H9 (cell line): ENCODE results near the gene FBXL7. TPM values are rescaled to one million over a fixed set of nuclear protein-coding genes. Genes with fewer than 3 reads are reported as not detected.
A peak's percentile ranks its signal among the peaks of the same experiment; 100 is the strongest.

ENCODE experiments used
- DNase-seq: peaks from one replicate; pipeline ENCODE4 v3.0.0-alpha.2; 2017
- H2AFZ ChIP-seq: one replicate; pipeline ENCODE4 v1.6.1; 2013; ENCODE audit warnings: mild to moderate bottlenecking, low read length, control low read depth, moderate library complexity
- H2AK5ac ChIP-seq: 2 replicates; pipeline ENCODE4 v1.6.1; 2013; ENCODE audit warnings: low read length, control low read depth, mixed read lengths; ENCODE audit not compliant: insufficient read length
- H2BK120ac ChIP-seq: one replicate; pipeline ENCODE4 v1.6.1; 2013; ENCODE audit warnings: low read depth, mild to moderate bottlenecking, low read length, control low read depth, inconsistent platforms; ENCODE audit not compliant: poor library complexity, severe bottlenecking
- H2BK12ac ChIP-seq: 2 replicates; pipeline ENCODE4 v1.6.1; 2013; ENCODE audit warnings: low read length, control low read depth, mixed read lengths, low read depth; ENCODE audit not compliant: insufficient read length
- H2BK15ac ChIP-seq: 2 replicates; pipeline ENCODE4 v1.6.1; 2013; ENCODE audit warnings: low read depth, low read length, control low read depth
- H2BK20ac ChIP-seq: one replicate; pipeline ENCODE4 v1.6.1; 2013; ENCODE audit warnings: low read depth, mild to moderate bottlenecking, low read length, control low read depth, inconsistent platforms; ENCODE audit not compliant: poor library complexity, severe bottlenecking
- H2BK5ac ChIP-seq: 2 replicates; pipeline ENCODE4 v1.6.1; 2013; ENCODE audit warnings: low read length, control low read depth, mixed read lengths; ENCODE audit not compliant: insufficient read length
- H3K14ac ChIP-seq: 2 replicates; pipeline ENCODE4 v1.6.1; 2013; ENCODE audit warnings: low read length, control low read depth; ENCODE audit not compliant: insufficient read depth
- H3K18ac ChIP-seq: 2 replicates; pipeline ENCODE4 v1.6.1; 2013; ENCODE audit warnings: low read depth, mild to moderate bottlenecking, mixed read lengths, low read length, control low read depth; ENCODE audit not compliant: insufficient read length
- H3K23ac ChIP-seq: 2 replicates; pipeline ENCODE4 v1.6.1; 2013; ENCODE audit warnings: low read length, control low read depth, mixed read lengths, low read depth; ENCODE audit not compliant: insufficient read length
- H3K23me2 ChIP-seq: 2 replicates; pipeline ENCODE4 v1.6.1; 2013; ENCODE audit warnings: low read depth, mild to moderate bottlenecking, mixed read lengths, low read length, control low read depth; ENCODE audit not compliant: insufficient read length, poor library complexity, severe bottlenecking
- H3K27ac ChIP-seq: 2 replicates; pipeline ENCODE4 v1.5.1; 2013; ENCODE audit warnings: low read length, control low read depth, mixed read lengths, low read depth; ENCODE audit not compliant: insufficient read length
- H3K27me3 ChIP-seq: 2 replicates; pipeline ENCODE4 v1.6.1; 2013; ENCODE audit warnings: low read length, control low read depth, inconsistent platforms; ENCODE audit not compliant: insufficient read depth
- H3K4ac ChIP-seq: 2 replicates; pipeline ENCODE4 v1.6.1; 2013; ENCODE audit warnings: low read depth, mild to moderate bottlenecking, control low read depth, inconsistent platforms, low read length, moderate library complexity
- H3K4me1 ChIP-seq: 2 replicates; pipeline ENCODE4 v1.6.1; 2013; ENCODE audit warnings: low read length, control low read depth, inconsistent platforms; ENCODE audit not compliant: insufficient read depth
- H3K4me2 ChIP-seq: 2 replicates; pipeline ENCODE4 v1.6.1; 2013; ENCODE audit warnings: low read length, control low read depth, mixed read lengths; ENCODE audit not compliant: insufficient read length, insufficient read depth
- H3K56ac ChIP-seq: 2 replicates; pipeline ENCODE4 v1.6.1; 2013; ENCODE audit warnings: low read depth, mild to moderate bottlenecking, mixed read lengths, low read length, control low read depth; ENCODE audit not compliant: insufficient read length
- H3K79me1 ChIP-seq: 2 replicates; pipeline ENCODE4 v1.6.1; 2013; ENCODE audit warnings: low read depth, mild to moderate bottlenecking, moderate library complexity, low read length, control low read depth, inconsistent platforms; ENCODE audit not compliant: insufficient read depth, poor library complexity, severe bottlenecking
- H3K79me2 ChIP-seq: 2 replicates; pipeline ENCODE4 v1.6.1; 2013; ENCODE audit warnings: low read length, control low read depth, inconsistent platforms; ENCODE audit not compliant: insufficient read depth
- H3K9ac ChIP-seq: 2 replicates; pipeline ENCODE4 v1.6.1; 2013; ENCODE audit warnings: low read length, control low read depth, mixed read lengths; ENCODE audit not compliant: insufficient read length; ENCODE audit errors: extremely low read depth
- H3K9me3 ChIP-seq: one replicate; pipeline ENCODE4 v1.6.1; 2013; ENCODE audit warnings: low read depth, low read length, inconsistent platforms; ENCODE audit not compliant: control insufficient read depth
- H3T11ph ChIP-seq: one replicate; pipeline ENCODE4 v1.6.1; 2013; ENCODE audit warnings: mild to moderate bottlenecking, low read length, control low read depth, inconsistent platforms
- H4K20me1 ChIP-seq: one replicate; pipeline ENCODE4 v1.6.1; 2013; ENCODE audit not compliant: control insufficient read depth, insufficient read length, insufficient read depth
- H4K5ac ChIP-seq: 2 replicates; pipeline ENCODE4 v1.6.1; 2013; ENCODE audit warnings: low read depth, mild to moderate bottlenecking, mixed read lengths, low read length, control low read depth; ENCODE audit not compliant: insufficient read length
- H4K8ac ChIP-seq: replicated peaks from 2 replicates; pipeline ENCODE4 v1.6.1; 2013; ENCODE audit warnings: low read length, control low read depth, mixed read lengths, low read depth; ENCODE audit not compliant: insufficient read length
- H4K91ac ChIP-seq: 2 replicates; pipeline ENCODE4 v1.6.1; 2013; ENCODE audit warnings: low read depth, mild to moderate bottlenecking, moderate library complexity, mixed read lengths, low read length, control low read depth; ENCODE audit not compliant: insufficient read length
- H3K27ac Mint-ChIP-seq, 3 experiments: 2 replicates in 2 of 3; 3 replicates in 1 of 3; pipeline ENCODE4 v1.8.0; 2020 to 2021; ENCODE audit warnings: mixed read lengths in 3 of 3, mild to moderate bottlenecking in 1 of 3, moderate library complexity in 1 of 3
- H3K27me3 Mint-ChIP-seq: 2 replicates; pipeline ENCODE4 v1.8.0; 2021; ENCODE audit warnings: low read depth, mild to moderate bottlenecking, moderate library complexity, mixed read lengths
- H3K36me3 Mint-ChIP-seq, 3 experiments: 2 replicates in 2 of 3; 3 replicates in 1 of 3; pipeline ENCODE4 v1.8.0; 2020 to 2021; ENCODE audit warnings: low read depth in 3 of 3, mixed read lengths in 3 of 3; ENCODE audit not compliant: insufficient read depth in 1 of 3
- H3K4me1 Mint-ChIP-seq, 2 experiments: 2 replicates each; pipeline ENCODE4 v1.8.0; 2020; ENCODE audit warnings: mixed read lengths in 2 of 2
- H3K4me3 Mint-ChIP-seq, 2 experiments: 2 replicates in 1 of 2; 3 replicates in 1 of 2; pipeline ENCODE4 v1.8.0; 2020 to 2021; ENCODE audit warnings: mild to moderate bottlenecking in 2 of 2, mixed read lengths in 2 of 2, moderate library complexity in 1 of 2
- H3K9me3 Mint-ChIP-seq, 2 experiments: 2 replicates in 1 of 2; 3 replicates in 1 of 2; pipeline ENCODE4 v1.8.0; 2020; ENCODE audit warnings: mild to moderate bottlenecking in 2 of 2, mixed read lengths in 2 of 2, moderate library complexity in 1 of 2
- CTCF ChIP-seq: fragments of 200-600 bp; sonication (generic); conservative IDR thresholded peaks from 3 replicates; pipeline ENCODE4 v1.8.0; 2021; ENCODE audit warnings: antibody characterized with exemption, mild to moderate bottlenecking
- WGBS: extraction: QIAGEN DNeasy Blood & Tissue Kit; methylation state at CpG from one replicate; pipeline ENCODE4 v1.1.7; 2013; ENCODE audit warnings: missing lambda C conversion rate, low lambda C conversion rate, mixed read lengths; ENCODE audit not compliant: insufficient read length; ENCODE audit errors: extremely low coverage; 5-methylcytosine and 5-hydroxymethylcytosine counted together
- total RNA-seq: library from RNA; stranded (reverse); gene quantifications from 2 replicates; pipeline ENCODE4 v1.2.1, GENCODE V29; 2021

Gene FBXL7
- total RNA-seq, 1 experiment from 2014 or later: 14.6 TPM

- Histone ChIP-seq H2BK20ac (no peak overlapping the region), H3K79me1 (no peaks in the 10 kb centered on the region), H3K14ac (no peak overlapping the region), H2AK5ac (no peak overlapping the region), H3K23me2 (no peaks in the 10 kb centered on the region), H3K9ac (no peak overlapping the region), H3T11ph (no peak overlapping the region), H3K27ac (no peak overlapping the region), H3K79me2 (no peaks in the 10 kb centered on the region), H2BK5ac (no peak overlapping the region), H3K23ac (no peak overlapping the region), H2BK15ac (no peak overlapping the region), H2BK12ac (no peak overlapping the region), H3K4me1 (no peaks in the 10 kb centered on the region), H3K4me2 (no peak overlapping the region), H3K9me3 (no peaks in the 10 kb centered on the region), H3K56ac (no peak overlapping the region), H4K5ac (no peak overlapping the region), H2BK120ac (no peak overlapping the region), H3K27me3 (no peaks in the 10 kb centered on the region), H3K4ac (no peak overlapping the region), H4K8ac (no peak overlapping the region), H4K91ac (no peak overlapping the region), H2AFZ (no peak overlapping the region), H3K18ac (no peak overlapping the region), H4K20me1 (no peaks in the 10 kb centered on the region)
- peaks cover 0 to 5% (median 0%) of the 10 kb centered on the region in 3 experiments; a peak in 2 of 7 replicates for H3K36me3 Mint-ChIP-seq
- no peaks in the 10 kb centered on the region for H3K27me3 Mint-ChIP-seq
- DNase-seq: no peak
- TF ChIP-seq CTCF: no peak
- H3K27ac Mint-ChIP-seq: 0 out of 7 replicates have a peak overlapping the region, but pooled peaks of 1 of the 3 experiments have one; percentile 9
- no peak overlapping the region for H3K4me3 Mint-ChIP-seq
- no peaks in the 10 kb centered on the region; a peak in 2 of 5 replicates for H3K9me3 Mint-ChIP-seq
- no CpG with 5 or more reads among the region's 1 CpG for WGBS
- peaks cover 17 to 20% of the 10 kb centered on the region in 2 experiments for H3K4me1 Mint-ChIP-seq
These were observed 327.8 kb downstream of the FBXL7 start for GRCh38 chr5:15827741-15828140.
